HG03571 (cell line): Measurements from ENCODE around the gene NKRF.

Experiments used
- ATAC-seq: cut with Tn5 transposase; IDR thresholded peaks from one replicate; pipeline ENCODE4 v1.9.1; 2021; ENCODE audit not compliant: unreplicated experiment

The NKRF gene

GRCh38 chrX:119617517-119618164 lies 11.4 kb upstream of the NKRF start:
- ATAC-seq, result peak; percentile 77

DNA sequence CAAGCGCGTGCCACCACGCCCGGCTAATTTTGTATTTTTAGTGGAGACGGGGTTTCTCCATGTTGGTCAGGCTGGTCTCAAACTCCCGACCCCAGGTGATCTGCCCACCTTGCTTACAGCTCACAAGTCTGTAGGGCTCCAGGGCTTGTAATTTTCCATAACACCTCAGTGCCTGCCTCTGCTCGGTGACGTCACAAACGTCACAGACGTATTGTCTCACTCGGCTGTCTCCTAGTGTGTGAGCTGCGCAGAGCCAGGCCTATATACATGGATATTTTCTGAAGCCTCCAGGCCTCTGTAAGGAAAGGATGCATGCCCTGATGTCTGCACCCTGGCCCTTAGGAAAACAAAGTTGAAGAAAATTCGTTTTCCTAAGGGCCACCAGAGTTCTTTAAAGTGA lies 8.6 kb upstream of the NKRF start:
- no peak for ATAC-seq

DNA sequence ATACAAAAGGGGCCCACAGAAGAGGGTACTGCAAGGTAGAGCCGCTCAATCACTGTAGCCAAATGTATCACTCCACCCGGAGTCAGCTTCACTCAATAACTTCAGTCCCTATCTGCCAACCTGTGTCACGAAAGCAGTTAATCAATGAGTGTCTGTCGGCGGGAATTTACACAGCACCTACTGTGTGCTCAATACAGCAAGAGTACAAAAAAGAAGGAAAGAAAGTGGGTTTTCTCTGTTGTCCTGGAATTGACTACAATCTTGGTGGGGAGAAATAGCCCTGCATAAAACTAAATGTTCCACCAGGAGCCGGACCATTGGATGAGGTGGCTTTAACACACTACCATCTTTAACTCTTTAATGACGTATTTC lies 780 bp upstream of the NKRF start:
- ATAC-seq, result no peak

GRCh38 chrX:119605464-119606279 lies 552 bp downstream of the NKRF start:
- peak; percentile 34 for ATAC-seq

DNA sequence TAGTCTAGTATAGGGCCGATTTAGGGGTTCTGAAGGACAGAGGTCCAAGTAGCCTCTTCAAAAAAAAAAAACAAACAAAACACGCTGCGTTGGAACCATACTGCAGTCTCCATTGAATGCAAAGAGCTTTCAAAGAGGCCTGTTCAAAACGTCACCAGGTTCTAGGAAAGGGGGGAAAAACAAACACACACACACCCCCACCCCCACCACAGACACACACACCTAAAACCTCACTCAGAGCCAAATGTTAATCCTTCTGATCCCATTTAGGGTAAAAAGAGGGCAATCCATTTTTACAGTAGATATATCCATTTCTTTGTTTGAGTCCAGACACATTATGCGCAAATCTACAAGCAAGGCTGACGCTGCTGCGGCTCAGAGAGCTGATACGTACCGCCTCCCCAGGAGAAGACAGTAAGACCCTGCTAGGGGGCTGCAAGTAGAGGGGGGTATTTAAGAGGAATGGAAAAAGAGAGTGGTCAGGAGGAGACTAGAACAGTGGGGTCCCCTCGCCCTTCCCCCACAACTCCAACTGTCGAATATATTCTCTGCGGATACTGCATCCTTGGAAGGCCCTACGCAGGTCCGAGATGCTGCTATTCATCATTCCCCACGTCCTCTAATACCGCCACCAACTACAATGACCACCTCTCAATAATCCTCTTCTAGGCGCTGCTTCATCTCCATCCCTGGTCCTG lies 1.3 kb downstream of the NKRF start:
- no peak for ATAC-seq

- ATAC-seq, result no peak
These were observed 3.4 kb downstream of the NKRF start for GRCh38 chrX:119602701-119603255.

DNA sequence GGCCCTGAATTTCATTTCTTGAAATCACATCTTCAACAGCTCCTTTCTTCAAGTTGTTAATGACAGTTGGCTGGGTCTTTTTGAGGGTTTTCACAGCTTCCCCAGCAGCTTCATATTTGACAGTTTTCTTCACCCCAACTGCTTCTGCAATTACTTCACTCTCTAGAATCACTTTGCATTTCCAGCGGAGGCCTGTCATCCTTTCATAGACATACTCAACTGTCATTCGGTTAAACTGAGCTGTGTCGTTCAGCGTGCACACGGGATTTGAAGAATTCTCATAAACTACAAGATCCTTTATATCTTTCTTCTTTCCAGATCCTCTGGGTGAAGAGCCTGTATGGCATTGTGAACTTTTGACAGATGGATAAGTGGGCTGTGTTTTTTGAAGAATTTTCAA lies 16.4 kb downstream of the NKRF start:
- ATAC-seq, result no peak

DNA sequence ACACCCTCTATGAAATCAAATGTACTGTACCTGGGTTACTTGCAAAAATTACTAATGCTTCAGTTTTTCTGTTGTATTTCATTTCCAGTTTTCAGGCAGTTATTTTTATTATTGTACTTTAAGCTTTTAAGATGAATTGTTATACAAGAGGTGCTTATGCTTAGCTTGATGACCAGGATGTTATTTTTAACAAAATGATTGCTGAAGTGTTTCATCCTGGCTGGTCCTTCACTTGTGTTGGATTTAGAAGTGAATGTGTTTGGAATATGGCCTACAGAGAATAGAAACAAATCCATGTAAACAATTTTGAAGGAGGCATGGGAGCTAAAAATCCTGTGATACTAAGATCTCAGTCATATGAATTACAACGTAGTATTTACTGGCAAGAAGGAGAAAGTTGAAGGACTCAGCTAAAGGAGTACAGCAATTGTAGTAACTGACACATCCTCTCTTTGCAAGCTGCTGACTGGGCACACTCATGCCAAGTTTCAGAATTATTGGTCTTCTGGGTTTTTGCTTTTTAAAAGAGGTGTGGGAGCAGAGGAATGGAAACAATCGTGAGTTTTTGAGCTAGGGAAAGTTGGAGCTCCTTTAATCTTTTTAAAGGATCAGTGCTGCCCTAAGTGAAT lies 22.7 kb downstream of the NKRF start:
- ATAC-seq, result no peak

GRCh38 chrX:119579414-119579813 lies 26.8 kb downstream of the NKRF start:
- ATAC-seq, result no peak

- peak; percentile 84 for ATAC-seq
These were observed 31.6 kb downstream of the NKRF start, which contains the start of gene UBE2A for GRCh38 chrX:119574394-119575266. Gene UBE2A (plus strand): TSS chrX:119574563. CDS start chrX:119574712, 149 bp downstream.

- no peak for ATAC-seq
These were observed 32.3 kb downstream of the NKRF start for GRCh38 chrX:119573840-119574393.

DNA sequence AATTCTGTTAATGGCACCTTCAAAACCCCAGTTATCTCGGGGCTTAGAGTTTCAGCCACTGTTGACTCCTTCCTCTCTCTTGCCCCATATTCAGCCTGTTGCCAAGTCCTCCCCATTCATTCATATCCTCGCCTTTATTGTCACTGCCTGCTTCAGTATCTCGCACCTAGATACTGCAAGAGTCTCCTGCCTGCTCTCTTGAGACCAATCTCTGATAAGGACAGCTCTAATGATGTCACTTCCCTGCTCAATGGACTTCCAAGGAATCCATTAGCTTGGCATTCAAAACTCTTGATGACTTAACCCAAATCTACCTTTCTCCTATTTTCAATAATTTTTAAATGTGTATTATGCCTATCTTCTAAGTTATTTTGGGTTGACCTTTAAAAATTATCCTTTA lies 33.0 kb downstream of the NKRF start:
- no peak for ATAC-seq

GRCh38 chrX:119570351-119570835 lies 35.8 kb downstream of the NKRF start:
- no peak for ATAC-seq

DNA sequence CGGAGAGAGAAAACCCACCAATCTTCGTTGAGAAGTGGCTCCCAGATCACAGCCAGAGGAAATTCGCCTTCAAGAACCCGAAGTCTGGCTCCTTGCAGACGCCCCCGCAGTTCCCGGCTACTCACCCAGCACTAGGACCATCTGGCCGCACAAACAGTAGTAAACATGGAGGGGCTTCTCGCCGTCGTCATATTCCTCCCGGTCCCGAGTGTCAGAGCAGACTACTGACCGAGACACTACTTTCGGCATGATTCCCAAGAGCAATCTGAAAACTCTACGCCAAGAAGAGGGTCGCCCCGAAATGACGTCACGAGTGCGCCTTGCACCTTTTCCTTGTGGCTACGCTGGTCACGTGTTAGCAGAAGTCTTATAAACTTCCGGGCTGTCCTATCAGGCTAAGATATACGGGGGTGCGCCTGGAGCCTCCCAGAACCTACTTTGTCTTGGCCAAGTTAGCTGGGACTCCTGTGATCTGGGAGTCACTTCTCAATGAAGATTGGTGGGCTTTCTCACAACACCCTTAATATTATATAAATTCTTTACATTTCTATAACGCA lies 41.0 kb downstream of the NKRF start, which contains the start of gene STEEP1:
Gene STEEP1 (minus strand): TSS at position 303 of the 557 bp plus-strand sequence. CDS start 54 bp downstream, at position 249.
- peak; percentile 94 for ATAC-seq

DNA sequence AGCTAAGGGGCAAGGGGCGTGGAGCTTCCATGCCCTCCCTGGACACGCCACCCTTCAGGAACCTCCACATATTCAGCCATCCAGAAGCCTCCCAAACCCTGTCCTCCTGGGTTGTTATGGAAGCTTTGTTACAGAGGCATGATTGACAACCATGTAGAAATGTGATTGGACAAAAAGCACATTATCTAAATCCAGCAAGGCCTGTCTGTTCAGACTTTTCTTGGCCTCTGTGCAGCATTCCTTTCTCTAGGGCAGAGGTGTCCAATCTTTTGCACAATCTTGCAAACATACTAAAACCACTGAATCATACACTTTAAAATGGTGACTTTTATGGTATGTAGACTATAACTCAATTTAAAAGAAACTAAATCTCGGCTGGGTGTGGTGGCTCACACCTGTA lies 53.7 kb downstream of the NKRF start:
- ATAC-seq, result no peak

DNA sequence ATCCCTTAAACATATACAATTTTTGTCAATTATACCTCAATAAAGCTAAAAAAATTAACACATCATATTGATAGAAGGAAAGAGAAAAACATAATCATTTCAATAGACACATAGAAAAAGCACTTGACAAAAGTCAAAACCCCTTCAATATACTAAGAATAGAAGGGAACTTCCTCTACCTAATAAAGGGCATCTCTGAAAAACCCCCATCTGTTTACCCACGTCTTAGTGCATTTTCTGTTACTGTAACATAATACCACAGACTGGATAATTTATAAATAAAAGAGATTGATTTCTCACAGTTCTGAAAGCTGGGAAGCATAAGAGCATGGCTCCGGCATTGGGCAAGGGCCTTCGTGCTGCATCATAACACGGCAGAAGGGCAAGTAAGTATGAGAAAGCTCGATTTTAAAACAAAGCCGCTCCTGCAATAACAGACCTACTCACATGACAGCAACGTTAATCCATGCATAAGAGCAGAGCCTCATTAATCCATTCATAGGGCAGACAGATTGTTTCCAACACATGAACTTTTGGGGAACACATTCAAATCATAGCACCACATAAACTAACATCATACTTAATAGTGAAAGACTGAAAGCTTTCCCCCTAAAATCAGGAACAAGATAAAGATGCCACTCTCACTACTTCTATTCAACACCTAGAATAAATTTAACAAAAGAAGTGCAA lies 56.8 kb downstream of the NKRF start:
- ATAC-seq, result no peak

GRCh38 chrX:119541188-119541587 lies 65.0 kb downstream of the NKRF start:
- ATAC-seq, result no peak

DNA sequence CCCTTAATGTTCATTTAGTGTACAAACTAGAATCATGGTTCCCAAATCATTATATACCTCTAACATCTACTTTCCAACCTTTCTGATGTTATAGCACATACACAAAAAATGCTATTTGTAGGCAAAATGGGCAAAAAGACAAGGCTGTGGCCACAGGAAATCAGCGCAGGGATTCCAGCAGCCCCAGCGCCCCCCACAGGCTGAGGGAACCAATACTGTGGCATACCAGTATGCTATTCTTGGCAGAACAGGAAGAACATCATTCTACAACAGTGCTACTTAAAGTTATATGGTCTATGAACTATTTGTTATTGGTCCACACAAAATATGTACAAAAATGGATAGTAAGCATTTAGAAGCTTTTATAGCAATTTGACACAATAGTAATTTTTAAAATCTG lies 66.4 kb downstream of the NKRF start:
- no peak for ATAC-seq
